AG08395 (cell line): ENCODE measurements around the gene MOB2.
A peak's percentile ranks its signal among the peaks of the same experiment; 100 is the strongest.
"Not testable (repeated sequence)": the region's sequence is repeated elsewhere in the genome, so short reads cannot be mapped to it uniquely, and the experiment has no call there.

Source experiments
- DNase-seq: peaks from one replicate; pipeline ENCODE4 v3.0.0; 2012; ENCODE audit warnings: mixed read lengths, low spot score

Gene MOB2

GRCh38 chr11:1518301-1518700 is 31.7 kb upstream of the MOB2 start:
- no peak for DNase-seq

- no peak for DNase-seq
These were observed 30.8 kb upstream of the MOB2 start for GRCh38 chr11:1517117-1518005.

GRCh38 chr11:1516273-1517067 is 29.9 kb upstream of the MOB2 start:
- peak; percentile 63 for DNase-seq

GRCh38 chr11:1515082-1516060 is 28.8 kb upstream of the MOB2 start:
- DNase-seq = peak; percentile 94

- DNase-seq = no peak
These were observed 27.9 kb upstream of the MOB2 start for GRCh38 chr11:1514336-1515061.

GRCh38 chr11:1513326-1514296 is 27.0 kb upstream of the MOB2 start:
- DNase-seq = no peak

- DNase-seq = not testable (repeated sequence)
These were observed 26.1 kb upstream of the MOB2 start for GRCh38 chr11:1512531-1513258.

- no peak for DNase-seq
These were observed 25.4 kb upstream of the MOB2 start for GRCh38 chr11:1511937-1512496.

- no peak for DNase-seq
These were observed 24.3 kb upstream of the MOB2 start for GRCh38 chr11:1510928-1511327.

GRCh38 chr11:1510351-1510750 is 23.8 kb upstream of the MOB2 start:
- DNase-seq = not testable (repeated sequence)

GRCh38 chr11:1509626-1510255 is 23.2 kb upstream of the MOB2 start:
- DNase-seq = no peak

- DNase-seq = no peak
These were observed 22.4 kb upstream of the MOB2 start for GRCh38 chr11:1508986-1509385.

GRCh38 chr11:1508491-1508891 is 21.9 kb upstream of the MOB2 start:
- no peak for DNase-seq

GRCh38 chr11:1507381-1508140 is 21.0 kb upstream of the MOB2 start:
- no peak for DNase-seq

- no peak for DNase-seq
These were observed 20.4 kb upstream of the MOB2 start for GRCh38 chr11:1506981-1507380.

GRCh38 chr11:1505480-1505879 is 18.9 kb upstream of the MOB2 start:
- no peak for DNase-seq

GRCh38 chr11:1504581-1505290 is 18.2 kb upstream of the MOB2 start:
- DNase-seq = no peak
